Mesenteric fat pad (tissue), 1 donor: Measurements from ENCODE around the gene CTIF. TPM values are rescaled to one million over a fixed set of nuclear protein-coding genes. Genes with fewer than 3 reads are reported as not detected.

Source experiments
- DNase-seq: peaks from one replicate; pipeline ENCODE4 v3.0.0-alpha.2; 2020; ENCODE audit warnings: low spot score
- total RNA-seq: library from RNA; stranded (reverse); fragmentation: NEBNext Ultra II Directional; extraction: Animal tissue kit (Norgen Biotek cat#: 25700); gene quantifications from one replicate; pipeline ENCODE4 v1.2.1, GENCODE V29; 2021
- donor health status: DM: yes; HTN: yes; CAD: no.

CTIF gene
- total RNA-seq, 1 donor from 2014 or later, result 196 TPM

GRCh38 chr18:48617844-48618497, 79.1 kb downstream of the CTIF start:
- no peak for DNase-seq

- no peak for DNase-seq
Observed at GRCh38 chr18:48619016-48619415, 80.2 kb downstream of the CTIF start.

- no peak for DNase-seq
Observed at GRCh38 chr18:48619501-48619900, 80.7 kb downstream of the CTIF start.

- no peak for DNase-seq
Observed at GRCh38 chr18:48620071-48620470, 81.2 kb downstream of the CTIF start.

GRCh38 chr18:48621240-48621639, 82.4 kb downstream of the CTIF start:
- no peak for DNase-seq

GRCh38 chr18:48621815-48622555, 83.2 kb downstream of the CTIF start:
- no peak for DNase-seq

- no peak for DNase-seq
Observed at GRCh38 chr18:48622911-48623431, 84.1 kb downstream of the CTIF start.

GRCh38 chr18:48623468-48624235, 84.8 kb downstream of the CTIF start:
- DNase-seq, result no peak

- no peak for DNase-seq
Observed at GRCh38 chr18:48624856-48625255, 86.0 kb downstream of the CTIF start.

- DNase-seq, result no peak
Observed at GRCh38 chr18:48627216-48627615, 88.4 kb downstream of the CTIF start.

- peak; percentile 47 for DNase-seq
Observed at GRCh38 chr18:48629730-48630324, 91.0 kb downstream of the CTIF start.

GRCh38 chr18:48631851-48632250, 93.0 kb downstream of the CTIF start:
- DNase-seq, result peak; percentile 55

- peak; percentile 28 for DNase-seq
Observed at GRCh38 chr18:48632676-48633257, 93.9 kb downstream of the CTIF start.

GRCh38 chr18:48634491-48634890, 95.7 kb downstream of the CTIF start:
- peak; percentile 51 for DNase-seq

GRCh38 chr18:48634975-48635374, 96.1 kb downstream of the CTIF start:
- DNase-seq, result no peak

GRCh38 chr18:48635806-48636205, 97.0 kb downstream of the CTIF start:
- peak; percentile 49 for DNase-seq

GRCh38 chr18:48636436-48636835, 97.6 kb downstream of the CTIF start:
- DNase-seq, result peak; percentile 72

- DNase-seq, result peak; percentile 85
Observed at GRCh38 chr18:48637081-48637990, 98.5 kb downstream of the CTIF start.

GRCh38 chr18:48638451-48638850, 99.6 kb downstream of the CTIF start:
- DNase-seq, result peak; percentile 39
